ENCODE measurements around the gene TRAIP.
"Not testable (repeated sequence)": the region's sequence is repeated elsewhere in the genome, so short reads cannot be mapped to it uniquely, and the experiment has no call there.

TRAIP gene

GRCh38 chr3:49786357-49787181 lies 69.8 kb downstream of the TRAIP start, which contains the start of gene IP6K1:
Gene IP6K1 (minus strand): TSS chr3:49786542. CDS start chr3:49748040, 38,502 bp downstream.
- peak within 1 kb of the TSS; percentile 75 for H3K4me2 ChIP-seq (ENCODE audit: insufficient read depth, low read length, poor library complexity, severe bottlenecking)
- peaks cover 6 to 26% of the 10 kb centered on the region in 2 donors for H3K36me3 ChIP-seq (replicated peaks in 1 of 2; ENCODE audit: control insufficient read depth in 2 of 2, insufficient read depth in 2 of 2, low read length in 2 of 2)
- peak within 1 kb of the TSS; percentile 43 for H2AK5ac ChIP-seq (ENCODE audit: low read depth, low read length)
- peaks cover 11 to 12% of the 10 kb centered on the region in 2 donors for H3K4me1 ChIP-seq (ENCODE audit: control insufficient read depth in 2 of 2, insufficient read depth in 1 of 2, low read depth in 1 of 2, low read length in 2 of 2)
- H4K91ac ChIP-seq (ENCODE audit: low read depth, low read length, poor library complexity), result no peak within 1 kb of the TSS
- H3K23ac ChIP-seq (ENCODE audit: low read depth, low read length, poor library complexity), result peak within 1 kb of the TSS; percentile 26
- no peak within 1 kb of the TSS for H2BK12ac ChIP-seq (ENCODE audit: low read length)
- peak; percentile 100 for DNase-seq (ENCODE audit: low spot score)
- peak within 1 kb of the TSS; percentile 88 to 97 for H3K4me3 ChIP-seq (ENCODE audit: low read length in 2 of 2)
- peak within 1 kb of the TSS; percentile 47 for H3K14ac ChIP-seq (ENCODE audit: low read length)
- peak within 1 kb of the TSS; percentile 94 for H3K9ac ChIP-seq (ENCODE audit: low read depth, low read length, poor library complexity)
- peak within 1 kb of the TSS; percentile 65 for H3K27ac ChIP-seq (replicated peaks; ENCODE audit: low read length)
- peak within 1 kb of the TSS; percentile 1 for H2BK15ac ChIP-seq (ENCODE audit: low read length)
- peak within 1 kb of the TSS; percentile 30 for H3K4ac ChIP-seq (ENCODE audit: low read length)
- H3K18ac ChIP-seq (ENCODE audit: low read length), result peak within 1 kb of the TSS; percentile 95
- H2AFZ ChIP-seq (ENCODE audit: low read length), result peak within 1 kb of the TSS; percentile 89
- H3K79me1 ChIP-seq (ENCODE audit: low read depth, low read length), result peaks cover 1% of the 10 kb centered on the region
- H4K8ac ChIP-seq (ENCODE audit: low read depth, low read length), result peak within 1 kb of the TSS; percentile 5
- no CpG with 5 or more reads among the region's 55 CpGs for WGBS, 2 donors (ENCODE audit: extremely low coverage in 2 of 2, insufficient read length in 2 of 2, insufficient replicate concordance in 1 of 2)
- no peak within 1 kb of the TSS for H2BK5ac ChIP-seq (ENCODE audit: low read length)
- H2BK120ac ChIP-seq (ENCODE audit: low read depth, low read length), result no peak within 1 kb of the TSS
- no peaks in the 10 kb centered on the region for H3K27me3 ChIP-seq (ENCODE audit: control insufficient read depth in 3 of 3, insufficient read depth in 3 of 3, low read depth in 1 of 3, low read length in 3 of 3)
- no peaks in the 10 kb centered on the region for H3K9me3 ChIP-seq (replicated peaks in 1 of 2; ENCODE audit: control insufficient read depth in 2 of 2, insufficient read depth in 1 of 2, low read depth in 1 of 2, low read length in 2 of 2)

- H2AK5ac ChIP-seq (ENCODE audit: low read depth, low read length), result no peak overlapping the region
- H3K4me3 ChIP-seq (ENCODE audit: low read length in 2 of 2), result peak overlapping the region; percentile 88 to 97
- H3K79me1 ChIP-seq (ENCODE audit: low read depth, low read length), result peaks cover 2% of the 10 kb centered on the region
- H2BK120ac ChIP-seq (ENCODE audit: low read depth, low read length), result no peak overlapping the region
- H3K4ac ChIP-seq (ENCODE audit: low read length), result no peak overlapping the region
- WGBS, 2 donors (ENCODE audit: extremely low coverage in 2 of 2, insufficient read length in 2 of 2, insufficient replicate concordance in 1 of 2), result no CpG with 5 or more reads among the region's 50 CpGs
- no peaks in the 10 kb centered on the region for H3K9me3 ChIP-seq (replicated peaks in 1 of 2; ENCODE audit: control insufficient read depth in 2 of 2, insufficient read depth in 1 of 2, low read depth in 1 of 2, low read length in 2 of 2)
- H3K4me1 ChIP-seq (ENCODE audit: control insufficient read depth in 2 of 2, insufficient read depth in 1 of 2, low read depth in 1 of 2, low read length in 2 of 2), result peaks cover 7 to 11% of the 10 kb centered on the region in 2 donors
- no peak overlapping the region for H2BK15ac ChIP-seq (ENCODE audit: low read length)
- no peak overlapping the region for H4K91ac ChIP-seq (ENCODE audit: low read depth, low read length, poor library complexity)
- H2BK5ac ChIP-seq (ENCODE audit: low read length), result no peak overlapping the region
- peak; percentile 48 for DNase-seq (ENCODE audit: low spot score)
- H3K9ac ChIP-seq (ENCODE audit: low read depth, low read length, poor library complexity), result peak overlapping the region; percentile 94
- H2BK12ac ChIP-seq (ENCODE audit: low read length), result no peak overlapping the region
- peak overlapping the region; percentile 47 for H3K14ac ChIP-seq (ENCODE audit: low read length)
- peak overlapping the region; percentile 65 for H3K27ac ChIP-seq (replicated peaks; ENCODE audit: low read length)
- H4K8ac ChIP-seq (ENCODE audit: low read depth, low read length), result no peak overlapping the region
- H3K4me2 ChIP-seq (ENCODE audit: insufficient read depth, low read length, poor library complexity, severe bottlenecking), result peak overlapping the region; percentile 75
- peak overlapping the region; percentile 95 for H3K18ac ChIP-seq (ENCODE audit: low read length)
- no peaks in the 10 kb centered on the region for H3K27me3 ChIP-seq (ENCODE audit: control insufficient read depth in 3 of 3, insufficient read depth in 3 of 3, low read depth in 1 of 3, low read length in 3 of 3)
- peak overlapping the region; percentile 26 for H3K23ac ChIP-seq (ENCODE audit: low read depth, low read length, poor library complexity)
- peaks cover 8 to 34% of the 10 kb centered on the region in 2 donors for H3K36me3 ChIP-seq (replicated peaks in 1 of 2; ENCODE audit: control insufficient read depth in 2 of 2, insufficient read depth in 2 of 2, low read length in 2 of 2)
- peak overlapping the region; percentile 89 for H2AFZ ChIP-seq (ENCODE audit: low read length)
Measured at GRCh38 chr3:49785565-49786356, 70.6 kb downstream of the TRAIP start.

GRCh38 chr3:49782277-49782676 lies 74.1 kb downstream of the TRAIP start:
- H3K27ac ChIP-seq (replicated peaks; ENCODE audit: low read length); DNase-seq (ENCODE audit: low spot score); H3K79me1 ChIP-seq (ENCODE audit: low read depth, low read length); H3K18ac ChIP-seq (ENCODE audit: low read length); H4K91ac ChIP-seq (ENCODE audit: low read depth, low read length, poor library complexity); H3K14ac ChIP-seq (ENCODE audit: low read length); H3K4me3 ChIP-seq (ENCODE audit: low read length in 2 of 2); H4K8ac ChIP-seq (ENCODE audit: low read depth, low read length); H2BK12ac ChIP-seq (ENCODE audit: low read length); H2AFZ ChIP-seq (ENCODE audit: low read length); H3K27me3 ChIP-seq (ENCODE audit: control insufficient read depth in 3 of 3, insufficient read depth in 3 of 3, low read depth in 1 of 3, low read length in 3 of 3); H3K23ac ChIP-seq (ENCODE audit: low read depth, low read length, poor library complexity); H2AK5ac ChIP-seq (ENCODE audit: low read depth, low read length); H2BK120ac ChIP-seq (ENCODE audit: low read depth, low read length); H2BK5ac ChIP-seq (ENCODE audit: low read length); H2BK15ac ChIP-seq (ENCODE audit: low read length); H3K4ac ChIP-seq (ENCODE audit: low read length); H3K4me2 ChIP-seq (ENCODE audit: insufficient read depth, low read length, poor library complexity, severe bottlenecking); H3K9me3 ChIP-seq (replicated peaks in 1 of 2; ENCODE audit: control insufficient read depth in 2 of 2, insufficient read depth in 1 of 2, low read depth in 1 of 2, low read length in 2 of 2): not testable (repeated sequence)
- peak overlapping the region; percentile 44 for H3K9ac ChIP-seq (ENCODE audit: low read depth, low read length, poor library complexity)
- peaks cover 3 to 11% of the 10 kb centered on the region in 2 donors for H3K4me1 ChIP-seq (ENCODE audit: control insufficient read depth in 2 of 2, insufficient read depth in 1 of 2, low read depth in 1 of 2, low read length in 2 of 2)
- peaks cover 12 to 60% of the 10 kb centered on the region in 2 donors for H3K36me3 ChIP-seq (replicated peaks in 1 of 2; ENCODE audit: control insufficient read depth in 2 of 2, insufficient read depth in 2 of 2, low read length in 2 of 2)
- WGBS, 2 donors (ENCODE audit: extremely low coverage in 2 of 2, insufficient read length in 2 of 2, insufficient replicate concordance in 1 of 2), result no CpG with 5 or more reads among the region's 9 CpGs

Measured in neuronal stem cell (in vitro differentiated cells).